Measurements from ENCODE around the gene APC2.

GRCh38 chr19:1421218-1421957 is 28.5 kb upstream of the APC2 start:
- TF ChIP-seq CTCF (IDR thresholded peaks at IDR 0.05; ENCODE audit: low read depth, low read length) (no peak), EZH2phosphoT487 (IDR thresholded peaks at IDR 0.05; ENCODE audit: low read depth) (no peak)
